ENCODE results near the gene SORL1.
"Not testable (repeated sequence)": the region's sequence is repeated elsewhere in the genome, so short reads cannot be mapped to it uniquely, and the experiment has no call there.

SORL1 gene

DNA sequence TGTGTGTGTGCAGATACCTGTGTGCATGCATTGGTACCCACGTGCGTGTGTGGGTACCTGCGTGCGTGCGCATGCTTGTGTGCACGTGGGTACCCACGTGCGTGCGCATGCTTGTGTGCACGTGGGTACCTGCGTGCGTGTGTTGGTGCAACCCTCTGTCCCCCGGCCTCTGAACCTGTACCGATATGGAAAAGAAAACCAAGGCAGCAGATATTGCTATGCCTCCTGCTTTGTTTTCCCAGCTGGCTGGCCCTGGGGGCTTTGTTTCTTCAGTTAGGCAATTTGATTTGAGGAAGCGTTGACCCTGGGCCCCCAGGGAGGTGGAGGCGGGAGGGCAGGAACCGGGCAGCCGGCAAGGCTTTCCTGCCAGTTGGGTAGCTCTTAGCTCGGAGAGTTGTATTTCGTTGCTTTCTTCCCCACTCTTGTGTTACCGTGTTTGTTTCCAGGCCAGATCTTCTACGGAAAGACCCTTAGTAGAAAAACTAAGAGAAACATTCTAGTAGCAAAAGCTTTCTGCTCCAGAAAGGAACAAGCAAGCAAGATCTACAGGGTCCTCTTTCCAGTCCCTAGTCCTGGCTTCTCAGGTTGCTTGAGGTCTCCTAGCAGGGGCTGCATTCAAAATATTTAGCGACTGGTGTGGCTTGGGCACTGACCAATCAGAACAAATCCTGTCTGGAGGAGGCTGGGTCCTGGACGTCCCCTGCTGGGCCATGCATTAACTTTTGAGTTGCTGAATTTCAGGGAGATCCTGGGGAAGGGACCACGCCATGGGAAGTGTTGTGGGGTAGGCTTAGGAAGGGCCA is 27.0 kb downstream of the SORL1 start:
- TF ChIP-seq, protein P1, sequence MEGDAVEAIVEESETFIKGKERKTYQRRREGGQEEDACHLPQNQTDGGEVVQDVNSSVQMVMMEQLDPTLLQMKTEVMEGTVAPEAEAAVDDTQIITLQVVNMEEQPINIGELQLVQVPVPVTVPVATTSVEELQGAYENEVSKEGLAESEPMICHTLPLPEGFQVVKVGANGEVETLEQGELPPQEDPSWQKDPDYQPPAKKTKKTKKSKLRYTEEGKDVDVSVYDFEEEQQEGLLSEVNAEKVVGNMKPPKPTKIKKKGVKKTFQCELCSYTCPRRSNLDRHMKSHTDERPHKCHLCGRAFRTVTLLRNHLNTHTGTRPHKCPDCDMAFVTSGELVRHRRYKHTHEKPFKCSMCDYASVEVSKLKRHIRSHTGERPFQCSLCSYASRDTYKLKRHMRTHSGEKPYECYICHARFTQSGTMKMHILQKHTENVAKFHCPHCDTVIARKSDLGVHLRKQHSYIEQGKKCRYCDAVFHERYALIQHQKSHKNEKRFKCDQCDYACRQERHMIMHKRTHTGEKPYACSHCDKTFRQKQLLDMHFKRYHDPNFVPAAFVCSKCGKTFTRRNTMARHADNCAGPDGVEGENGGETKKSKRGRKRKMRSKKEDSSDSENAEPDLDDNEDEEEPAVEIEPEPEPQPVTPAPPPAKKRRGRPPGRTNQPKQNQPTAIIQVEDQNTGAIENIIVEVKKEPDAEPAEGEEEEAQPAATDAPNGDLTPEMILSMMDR (IDR thresholded peaks at IDR 0.05; ENCODE audit: low read depth, low read length): no peak
- no peak overlapping the region for H3K4me3 ChIP-seq (replicated peaks in 1 of 2; ENCODE audit: low read depth in 2 of 2, low read length in 2 of 2)
- no peak for DNase-seq (ENCODE audit: low read depth in 2 of 2)

DNA sequence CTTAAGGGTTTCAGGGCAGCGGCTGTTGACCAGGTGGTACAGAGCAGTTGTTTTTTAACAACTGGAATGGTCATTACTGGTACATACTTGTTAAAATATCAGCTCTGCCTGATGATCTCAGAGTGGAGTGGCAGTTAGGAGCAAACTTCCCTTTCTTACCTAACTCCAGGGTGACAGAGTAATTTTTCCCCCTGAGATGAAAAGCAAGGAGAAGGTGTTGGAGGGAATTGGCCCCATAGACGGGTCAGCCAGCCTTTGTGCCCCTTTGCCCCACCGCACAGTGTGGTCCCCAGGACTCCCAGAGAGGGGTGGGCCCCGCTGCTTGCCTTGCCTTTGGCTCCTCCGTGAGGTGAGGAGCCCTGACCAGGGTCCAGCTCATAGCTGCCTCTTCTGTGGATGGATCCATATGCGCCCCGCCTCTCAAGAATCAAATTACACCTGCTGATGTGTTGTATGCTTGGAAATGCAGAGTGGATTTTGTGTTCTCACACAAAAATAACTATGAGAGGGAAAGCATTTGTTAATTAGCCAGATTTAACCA is 27.7 kb downstream of the SORL1 start:
- H3K4me3 ChIP-seq (replicated peaks in 1 of 2; ENCODE audit: low read depth in 2 of 2, low read length in 2 of 2): no peak overlapping the region

DNA sequence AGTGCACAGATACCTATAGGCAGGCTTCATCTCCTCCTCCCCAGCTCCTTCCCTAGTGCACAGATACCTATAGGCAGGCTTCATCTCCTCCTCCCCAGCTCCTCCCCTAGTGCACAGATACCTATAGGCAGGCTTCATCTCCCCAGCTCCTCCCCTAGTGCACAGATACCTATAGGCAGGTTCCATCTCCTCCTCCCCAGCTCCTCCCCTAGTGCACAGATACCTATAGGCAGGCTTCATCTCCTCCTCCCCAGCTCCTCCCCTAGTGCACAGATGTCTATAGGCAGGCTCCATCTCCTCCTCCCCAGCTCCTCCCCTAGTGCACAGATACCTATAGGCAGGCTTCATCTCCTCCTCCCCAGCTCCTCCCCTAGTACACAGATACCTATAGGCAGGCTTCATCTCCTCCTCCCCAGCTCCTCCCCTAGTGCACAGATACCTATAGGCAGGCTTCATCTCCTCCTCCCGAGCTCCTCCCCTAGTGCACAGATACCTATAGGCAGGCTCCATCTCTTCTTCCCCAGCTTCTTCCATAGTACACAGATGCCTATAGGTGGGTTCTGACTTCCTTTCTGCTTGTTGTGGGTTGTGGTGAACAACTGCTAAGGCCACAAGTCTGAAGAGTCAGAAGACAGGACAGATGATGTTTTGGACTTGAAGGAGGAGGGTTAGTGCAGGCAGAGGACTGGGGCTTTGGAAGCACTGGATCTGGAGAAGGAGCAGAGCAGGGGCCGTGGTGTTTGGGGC is 29.5 kb downstream of the SORL1 start:
- H3K4me3 ChIP-seq (replicated peaks in 1 of 2; ENCODE audit: low read depth in 2 of 2, low read length in 2 of 2); DNase-seq (ENCODE audit: low read depth in 2 of 2): not testable (repeated sequence)

More for the DNA sequence above, 27.7 kb downstream of the SORL1 start:
- no peak for DNase-seq (ENCODE audit: low read depth in 2 of 2)
- TF ChIP-seq, protein P1 (IDR thresholded peaks at IDR 0.05; ENCODE audit: low read depth, low read length): no peak

DNA sequence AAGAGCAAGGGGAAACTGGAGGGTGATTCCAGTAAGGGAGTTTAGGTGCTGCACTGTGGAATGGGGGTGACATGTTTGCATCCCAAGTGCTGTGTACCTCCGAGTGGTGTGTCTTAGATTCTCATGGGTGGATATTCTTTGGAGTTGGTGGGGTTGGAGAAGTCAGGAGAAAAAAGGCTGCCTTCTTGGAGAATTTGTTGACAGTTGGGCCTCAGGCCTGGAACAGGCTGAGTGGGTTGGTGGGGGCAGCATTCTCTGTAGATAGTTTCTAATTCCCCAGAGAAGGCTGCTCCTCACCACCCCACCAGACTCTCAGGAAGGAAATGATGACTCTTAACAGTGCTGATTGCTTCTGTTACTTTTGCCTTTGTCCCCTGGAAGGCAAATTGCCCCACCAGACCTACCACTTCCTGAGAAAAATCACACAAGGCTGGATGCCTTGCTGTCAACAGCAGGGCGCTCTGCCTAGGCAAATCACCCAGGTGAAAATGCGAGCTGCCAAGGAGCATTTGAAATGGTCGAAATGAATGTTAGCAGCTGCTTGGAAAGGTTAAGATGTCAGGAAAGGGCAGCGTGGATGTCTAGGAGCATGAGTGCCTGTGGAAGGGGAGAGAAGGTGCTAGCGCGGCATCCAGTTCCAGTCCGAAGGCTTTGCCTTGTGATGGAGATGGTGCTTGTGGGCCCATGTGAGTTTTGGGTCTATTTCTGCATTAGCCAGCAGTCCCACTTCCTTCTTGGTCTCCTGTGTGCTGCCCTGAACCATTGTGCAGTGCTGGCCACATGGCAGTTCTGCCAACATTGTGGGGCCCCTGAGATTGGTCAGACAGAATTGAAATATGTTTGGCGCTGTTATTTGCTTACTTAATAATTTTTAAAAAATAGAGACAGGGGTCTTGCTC is 30.4 kb downstream of the SORL1 start:
- TF ChIP-seq, protein P1 (IDR thresholded peaks at IDR 0.05; ENCODE audit: low read depth, low read length): no peak
- DNase-seq (ENCODE audit: low read depth in 2 of 2): peak; percentile 7 to 13
- no peak overlapping the region for H3K4me3 ChIP-seq (replicated peaks in 1 of 2; ENCODE audit: low read depth in 2 of 2, low read length in 2 of 2)

DNA sequence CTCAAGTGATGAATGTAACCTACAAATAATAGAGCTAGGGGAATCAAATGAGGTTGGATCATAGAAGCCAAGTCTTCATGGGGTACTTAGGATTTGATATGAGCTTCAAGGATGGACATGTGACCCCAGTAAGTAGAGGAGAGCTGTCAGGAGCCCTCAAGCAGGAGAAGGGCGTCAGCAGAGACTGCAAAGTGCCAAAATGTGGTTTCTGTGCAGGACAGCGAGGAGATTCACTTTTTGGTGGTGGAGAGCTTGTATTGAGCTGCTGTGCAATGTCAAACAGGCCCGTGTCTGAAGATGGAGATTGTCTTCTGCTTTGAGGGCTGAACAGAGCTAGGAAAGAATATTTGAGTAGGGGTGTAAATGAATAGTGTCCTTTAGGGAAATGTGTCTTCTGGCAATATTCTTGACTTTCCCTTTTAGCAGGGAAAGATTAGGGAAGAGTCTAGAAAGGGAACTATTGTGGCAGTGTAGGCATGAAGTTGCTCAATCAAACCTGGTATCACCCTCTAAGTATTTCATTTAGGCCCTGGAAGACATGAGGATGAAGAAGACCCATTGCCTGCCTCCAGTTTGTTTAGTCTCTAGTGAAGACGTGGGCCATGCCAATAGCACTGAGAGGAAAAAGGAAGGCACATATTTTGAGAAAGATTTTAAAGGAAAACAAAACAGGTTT is 31.8 kb downstream of the SORL1 start:
- no peak for DNase-seq (ENCODE audit: low read depth in 2 of 2)
- no peak overlapping the region for H3K4me3 ChIP-seq (replicated peaks in 1 of 2; ENCODE audit: low read depth in 2 of 2, low read length in 2 of 2)
- TF ChIP-seq, protein P1 (IDR thresholded peaks at IDR 0.05; ENCODE audit: low read depth, low read length): no peak

DNA sequence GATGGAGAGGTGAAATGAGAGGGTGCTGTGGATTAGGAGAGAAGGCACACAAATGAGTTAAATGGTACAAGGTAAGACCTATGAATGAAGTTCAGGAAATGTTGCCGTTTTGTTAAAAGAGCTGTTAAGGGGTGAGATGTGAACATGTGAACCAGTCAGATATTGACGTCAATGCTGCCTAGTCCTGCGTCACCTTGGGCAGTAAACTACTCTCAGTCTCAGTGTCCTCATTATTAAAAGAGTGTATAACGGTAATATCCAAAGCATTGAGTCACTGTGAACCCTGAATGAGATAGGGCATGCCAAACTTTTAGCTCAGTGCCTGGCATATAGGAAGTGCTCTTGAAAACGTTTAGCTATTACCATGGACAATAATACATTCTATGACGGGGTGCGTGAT is 33.1 kb downstream of the SORL1 start:
- no peak for DNase-seq (ENCODE audit: low read depth in 2 of 2)
- TF ChIP-seq, protein P1 (IDR thresholded peaks at IDR 0.05; ENCODE audit: low read depth, low read length): no peak

More for the DNA sequence above, 33.1 kb downstream of the SORL1 start:
- no peak overlapping the region for H3K4me3 ChIP-seq (replicated peaks in 1 of 2; ENCODE audit: low read depth in 2 of 2, low read length in 2 of 2)

Measured in cardiac fibroblast (primary cell).